Ovary (tissue), 3 donors: ENCODE measurements around the gene TET2.

ENCODE experiments used
- CTCF ChIP-seq, 3 donors: fragments of 450-650 bp in 2 of 3; fragments of 200-600 bp in 1 of 3; IDR thresholded peaks; one replicate each; pipeline versions ENCODE4 v1.5.1 to v1.8.0; 2016 to 2022; ENCODE audit warnings: antibody characterized with exemption in 3 of 3, mild to moderate bottlenecking in 1 of 3
- POLR2A ChIP-seq: fragments of 450-650 bp; IDR thresholded peaks from one replicate; pipeline ENCODE4 v1.6.1; 2017; ENCODE audit warnings: antibody characterized with exemption, mild to moderate bottlenecking, moderate library complexity
- donor health status: DM: no; HTN: no; CAD: no.

- TF ChIP-seq CTCF (IDR thresholded peaks at IDR 0.05) (no peak), POLR2A (no peak)
These were observed 51.1 kb downstream of the TET2 start for GRCh38 chr4:105197777-105198176.
